Activated T-cell treated with anti-CD3 and anti-CD28 coated beads, Interleukin-2, amount 50 U/mL, for 4 hours (primary cell): Measurements from ENCODE around the gene CRADD. TPM values are rescaled to one million over a fixed set of nuclear protein-coding genes. Genes with fewer than 3 reads are reported as not detected.

Experiments
- ATAC-seq, 2 donors: fragments of 200-7000 bp; cut with Tn5 transposase; one replicate each; pipeline ENCODE4 v1.10.0; 2021
- DNase-seq: peaks from one replicate; pipeline ENCODE4 v3.0.0-alpha.2; 2020
- H3K27me3 Mint-ChIP-seq: one replicate; pipeline ENCODE4 v1.8.0; 2021; ENCODE audit warnings: low read depth, mixed read lengths
- H3K36me3 Mint-ChIP-seq: one replicate; pipeline ENCODE4 v1.8.0; 2022; ENCODE audit warnings: mixed read lengths; ENCODE audit not compliant: insufficient read depth
- H3K4me1 Mint-ChIP-seq: one replicate; pipeline ENCODE4 v1.8.0; 2021; ENCODE audit warnings: low read depth, mixed read lengths
- H3K4me3 Mint-ChIP-seq: one replicate; pipeline ENCODE4 v1.8.0; 2021; ENCODE audit warnings: mild to moderate bottlenecking, moderate library complexity, mixed read lengths
- H3K9me3 Mint-ChIP-seq: one replicate; pipeline ENCODE4 v1.8.0; 2021; ENCODE audit warnings: mixed read lengths
- total RNA-seq, 3 donors: library from RNA; stranded (reverse); gene quantifications; one replicate each; pipeline ENCODE4 v1.2.1, GENCODE V29; 2021

CRADD gene
- total RNA-seq, 3 donors from 2014 or later = 6.9 to 9.9 (median 8.7) TPM

GRCh38 chr12:93939641-93940325 is 262.6 kb downstream of the CRADD start:
- Mint-ChIP-seq H3K9me3 (peaks cover 18% of the 10 kb centered on the region), H3K27me3 (no peaks in the 10 kb centered on the region), H3K36me3 (no peaks in the 10 kb centered on the region), H3K4me3 (no peak overlapping the region), H3K4me1 (no peaks in the 10 kb centered on the region)
- ATAC-seq (no peak), DNase-seq (no peak)

GRCh38 chr12:93943780-93944179 is 266.6 kb downstream of the CRADD start:
- DNase-seq (no peak), ATAC-seq (no peak)
- Mint-ChIP-seq H3K4me3 (no peak overlapping the region), H3K4me1 (no peaks in the 10 kb centered on the region), H3K27me3 (peaks cover 2% of the 10 kb centered on the region), H3K9me3 (no peaks in the 10 kb centered on the region), H3K36me3 (no peaks in the 10 kb centered on the region)

GRCh38 chr12:93944201-93944600 is 267.0 kb downstream of the CRADD start:
- Mint-ChIP-seq H3K27me3 (peaks cover 2% of the 10 kb centered on the region), H3K9me3 (peaks cover under 1% of the 10 kb centered on the region), H3K4me3 (no peak overlapping the region), H3K36me3 (no peaks in the 10 kb centered on the region), H3K4me1 (no peaks in the 10 kb centered on the region)
- DNase-seq (no peak), ATAC-seq (no peak)

Other genes starting within 250 kb of the CRADD start
- 100 to 1,000 TPM; 237 to 241 (median 237) TPM for gene UBE2N, start 235.4 kb upstream of the CRADD start, total RNA-seq
- gene MRPL42, start 209.9 kb upstream of the CRADD start, total RNA-seq = 10 to 100 TPM; 62.9 to 98.8 (median 89.2) TPM
- gene SOCS2, start 104.7 kb upstream of the CRADD start, total RNA-seq = 10 to 100 TPM in 1 of 3 donors, 1 to 10 TPM in 2; 6.5 to 10.9 (median 8.6) TPM